Kidney epithelial cell (primary cell): ENCODE data around the gene DOCK9. TPM values are rescaled to one million over a fixed set of nuclear protein-coding genes. Genes with fewer than 3 reads are reported as not detected.

Source experiments
- DNase-seq: peaks from one replicate; pipeline ENCODE4 v3.0.0-alpha.2; 2010; ENCODE audit warnings: low read depth
- H3K27me3 ChIP-seq: 2 replicates; pipeline ENCODE4 v1.6.0; 2011; ENCODE audit warnings: low read length; ENCODE audit not compliant: control insufficient read depth, insufficient read depth
- H3K36me3 ChIP-seq: 2 replicates; pipeline ENCODE4 v1.5.1; 2011; ENCODE audit warnings: low read length; ENCODE audit not compliant: control insufficient read depth, insufficient read depth
- H3K4me3 ChIP-seq: 2 replicates; pipeline ENCODE4 v1.5.1; 2011; ENCODE audit warnings: low read depth, mild to moderate bottlenecking, control low read depth, low read length
- CTCF ChIP-seq: IDR thresholded peaks from 2 replicates; pipeline ENCODE4 v1.5.1; 2011; ENCODE audit warnings: mild to moderate bottlenecking, moderate library complexity, low read length, control low read depth, inconsistent platforms; ENCODE audit not compliant: insufficient read depth, poor library complexity, severe bottlenecking
- total RNA-seq: library from RNA; depleted of rRNA; stranded (reverse); fragments of >200 nt; gene quantifications from 2 replicates; pipeline ENCODE4 v1.2.3, GENCODE V29; 2015

Gene DOCK9
- total RNA-seq, 1 donor from 2014 or later: 226 TPM

GRCh38 chr13:98994896-98995295 is 17.0 kb upstream of the DOCK9 start:
- Histone ChIP-seq H3K27me3 (no peaks in the 10 kb centered on the region), H3K4me3 (no peak overlapping the region), H3K36me3 (no peaks in the 10 kb centered on the region)
- TF ChIP-seq CTCF: no peak
- DNase-seq: no peak

GRCh38 chr13:98994080-98994479 is 16.2 kb upstream of the DOCK9 start:
- Histone ChIP-seq H3K36me3 (no peaks in the 10 kb centered on the region), H3K4me3 (no peak overlapping the region), H3K27me3 (no peaks in the 10 kb centered on the region)
- TF ChIP-seq CTCF: no peak
- no peak for DNase-seq

GRCh38 chr13:98992355-98992754 is 14.5 kb upstream of the DOCK9 start:
- no peak for TF ChIP-seq CTCF
- no peaks in the 10 kb centered on the region for H3K27me3 ChIP-seq
- no peaks in the 10 kb centered on the region for H3K36me3 ChIP-seq
- DNase-seq: peak; percentile 67
- no peak overlapping the region for H3K4me3 ChIP-seq

GRCh38 chr13:98990701-98991100 is 12.8 kb upstream of the DOCK9 start:
- no peak for TF ChIP-seq CTCF
- Histone ChIP-seq H3K4me3 (no peak overlapping the region), H3K36me3 (no peaks in the 10 kb centered on the region), H3K27me3 (no peaks in the 10 kb centered on the region)
- DNase-seq: no peak

- no peak for TF ChIP-seq CTCF
- no peak overlapping the region for H3K4me3 ChIP-seq
- no peaks in the 10 kb centered on the region for H3K27me3 ChIP-seq
- no peak for DNase-seq
- no peaks in the 10 kb centered on the region for H3K36me3 ChIP-seq
These were observed 11.8 kb upstream of the DOCK9 start for GRCh38 chr13:98989469-98990235.

- H3K27me3 ChIP-seq: no peaks in the 10 kb centered on the region
- H3K36me3 ChIP-seq: no peaks in the 10 kb centered on the region
- no peak for DNase-seq
- H3K4me3 ChIP-seq: no peak overlapping the region
- no peak for TF ChIP-seq CTCF
These were observed 10.9 kb upstream of the DOCK9 start for GRCh38 chr13:98988780-98989179.
